GM19463 (cell line): Measurements from ENCODE around the gene EIF4G3.

ENCODE experiments used
- ATAC-seq: cut with Tn5 transposase; IDR thresholded peaks from one replicate; pipeline ENCODE4 v1.9.1; 2021; ENCODE audit warnings: mild to moderate bottlenecking, moderate library complexity; ENCODE audit not compliant: unreplicated experiment

Gene EIF4G3

DNA sequence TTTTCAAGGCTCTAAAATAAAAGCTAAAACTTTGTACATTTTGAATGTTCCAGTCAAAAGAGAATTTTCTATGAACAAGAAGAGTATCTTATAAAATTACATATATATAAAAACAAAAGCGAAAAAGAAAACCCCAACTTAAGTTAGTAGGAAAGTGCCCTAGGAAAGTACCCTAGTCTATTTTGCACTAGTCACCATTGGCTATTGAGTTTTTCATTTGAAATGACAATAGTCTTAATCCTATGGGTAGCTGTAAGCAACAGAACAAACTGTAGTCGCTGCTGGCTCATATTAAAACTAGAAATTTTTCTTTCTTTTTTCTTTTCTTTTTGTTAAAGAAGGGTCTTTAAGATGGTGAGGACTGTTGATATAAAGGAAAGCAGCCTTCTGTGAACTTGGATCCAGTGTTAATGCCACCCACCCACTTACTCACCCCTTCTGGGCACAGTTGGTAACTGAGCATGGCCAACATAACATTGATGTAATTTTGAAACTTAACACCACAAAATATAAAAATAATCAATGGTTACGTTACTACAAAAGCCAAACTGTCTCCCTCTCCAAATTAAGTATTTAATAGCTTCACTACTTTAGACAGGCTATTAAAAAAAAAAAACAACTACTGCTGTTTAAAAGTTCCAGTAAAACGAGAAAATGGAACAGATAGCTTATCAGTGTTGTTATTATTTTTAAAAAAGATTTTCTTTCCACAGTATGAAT lies 177.0 kb downstream of the EIF4G3 start:
- ATAC-seq: no peak

DNA sequence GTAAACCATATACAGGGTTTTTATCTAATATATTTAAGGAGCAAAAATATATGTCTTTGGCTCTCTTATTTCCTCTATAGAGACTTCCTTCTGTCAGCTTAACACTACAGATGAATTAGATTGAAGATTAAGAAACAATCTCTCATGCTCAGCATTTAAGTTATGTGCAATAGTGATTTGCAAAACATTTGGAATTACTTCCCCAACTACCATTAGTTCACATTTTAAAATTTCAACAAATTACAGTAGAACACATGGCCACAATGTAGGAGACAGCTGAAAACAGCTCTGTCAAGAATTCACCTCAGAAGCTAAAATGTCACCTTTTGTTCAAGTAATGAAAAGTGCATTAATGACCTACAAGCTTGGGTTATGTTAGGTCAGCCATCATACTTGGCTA lies 177.9 kb downstream of the EIF4G3 start:
- no peak for ATAC-seq

DNA sequence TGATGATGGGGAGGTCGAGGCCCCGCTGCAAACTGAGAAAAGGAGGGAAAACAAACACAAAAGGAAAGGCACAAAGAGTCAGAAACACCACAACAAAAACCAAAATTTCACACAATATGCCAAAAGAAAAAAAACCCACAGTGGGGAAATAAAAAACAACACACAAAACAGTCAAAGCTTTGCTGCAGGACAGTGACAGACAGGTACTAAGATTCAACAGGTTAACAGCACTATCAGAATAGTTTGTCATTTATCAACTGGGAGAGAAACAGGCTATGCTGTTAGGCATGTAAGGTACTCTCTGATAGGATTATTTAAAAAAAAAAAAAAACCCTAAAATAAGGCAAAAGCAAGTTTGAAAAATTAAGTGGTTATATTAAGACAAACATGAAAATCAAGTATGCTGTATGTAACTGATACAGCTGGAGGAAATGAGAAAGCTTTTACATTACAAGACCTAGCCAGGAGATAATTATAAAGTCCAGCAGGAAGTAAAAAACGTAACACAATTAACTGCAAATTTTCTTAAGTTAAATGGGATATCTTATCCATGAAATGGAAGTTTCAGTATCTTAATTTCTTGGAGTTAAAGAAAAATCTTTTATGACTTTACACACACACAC lies 179.0 kb downstream of the EIF4G3 start:
- no peak for ATAC-seq

DNA sequence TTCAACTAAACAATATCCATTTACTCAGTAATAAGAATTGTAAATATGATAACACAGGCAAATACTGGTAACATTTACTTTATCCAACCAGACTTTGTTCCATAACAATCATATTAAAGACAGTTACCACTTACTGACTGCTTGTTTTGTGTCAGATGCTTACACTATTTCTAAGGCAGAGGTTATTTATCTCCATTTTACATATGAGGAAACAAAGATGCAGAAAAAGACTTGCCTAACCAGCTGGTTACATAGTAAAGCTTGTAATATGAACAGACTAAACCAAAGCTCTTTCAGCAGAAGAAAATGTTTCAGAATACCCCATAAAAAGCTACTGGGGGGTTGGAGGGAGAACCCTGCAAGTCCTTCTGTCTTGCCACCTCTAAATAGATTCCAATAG lies 180.1 kb downstream of the EIF4G3 start:
- ATAC-seq: no peak

DNA sequence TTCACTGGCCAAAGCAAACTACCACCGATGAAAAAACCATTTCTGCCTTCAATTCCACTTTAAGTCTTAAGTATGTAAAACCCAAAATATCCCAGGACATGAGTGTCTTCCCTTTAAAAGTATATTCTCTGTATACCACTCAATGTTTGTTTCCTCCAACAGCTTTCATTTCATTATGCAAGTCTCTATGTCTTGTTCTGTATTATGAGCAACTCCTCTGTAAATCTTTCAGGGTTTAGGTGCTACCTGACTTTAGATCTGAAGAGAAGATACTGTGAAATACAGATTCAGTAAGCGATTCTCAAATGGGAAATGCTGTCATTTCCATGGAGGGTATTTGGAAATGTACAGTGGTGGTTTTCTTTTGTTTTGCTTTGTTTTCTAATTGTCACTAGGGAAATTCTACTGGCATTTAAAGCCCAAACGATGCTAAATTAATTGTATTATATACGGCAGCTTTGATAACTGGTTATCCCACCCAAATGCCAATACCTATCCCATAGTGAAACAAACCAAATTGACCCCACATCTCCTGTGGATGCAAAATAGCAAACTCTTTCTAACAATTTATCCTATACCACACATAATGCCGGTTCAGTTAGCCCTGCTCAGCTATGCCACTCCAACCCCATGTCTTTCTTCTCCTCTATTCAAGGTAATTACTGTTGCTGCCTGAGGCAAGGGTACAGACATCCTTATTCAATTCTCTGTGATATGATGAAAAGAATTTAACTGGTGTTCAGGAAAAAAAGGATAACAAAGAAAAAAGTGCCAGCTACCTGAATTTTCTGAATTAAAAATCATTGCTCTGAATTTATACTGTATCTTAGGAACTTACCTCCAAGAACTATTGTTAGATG lies 182.8 kb downstream of the EIF4G3 start:
- ATAC-seq: no peak

DNA sequence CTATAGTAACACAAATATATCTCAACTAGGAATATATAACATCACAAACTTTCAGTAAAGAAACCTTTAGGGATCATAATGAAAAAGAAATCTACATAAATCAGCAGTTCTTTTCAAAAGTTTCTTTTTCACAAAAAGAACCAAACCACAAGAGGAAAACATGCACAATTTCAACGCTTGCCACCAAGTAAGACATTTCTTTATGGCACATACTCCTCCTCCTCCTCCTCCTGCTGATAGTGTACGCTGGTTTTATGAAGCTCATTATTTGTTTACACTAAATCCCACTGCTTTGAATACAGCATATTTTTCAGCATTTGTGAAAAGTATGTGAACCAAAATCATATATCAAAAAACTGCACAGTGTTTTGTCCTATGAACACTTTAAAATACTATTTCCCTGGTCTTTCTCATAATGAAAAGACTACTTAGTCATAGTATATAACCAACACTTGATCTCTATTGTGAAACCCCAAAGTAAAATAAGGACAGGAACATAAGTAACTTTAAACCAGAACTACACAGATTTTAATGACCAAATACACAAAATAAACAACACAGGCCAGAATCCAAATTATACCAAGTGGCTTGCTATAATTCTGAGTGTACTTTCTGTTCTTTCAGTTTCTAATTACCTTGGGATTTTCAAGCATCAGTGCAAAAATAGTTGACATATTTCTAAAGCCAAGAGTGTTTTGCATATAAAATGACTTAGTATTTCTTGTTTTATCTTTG lies 184.2 kb downstream of the EIF4G3 start:
- no peak for ATAC-seq

DNA sequence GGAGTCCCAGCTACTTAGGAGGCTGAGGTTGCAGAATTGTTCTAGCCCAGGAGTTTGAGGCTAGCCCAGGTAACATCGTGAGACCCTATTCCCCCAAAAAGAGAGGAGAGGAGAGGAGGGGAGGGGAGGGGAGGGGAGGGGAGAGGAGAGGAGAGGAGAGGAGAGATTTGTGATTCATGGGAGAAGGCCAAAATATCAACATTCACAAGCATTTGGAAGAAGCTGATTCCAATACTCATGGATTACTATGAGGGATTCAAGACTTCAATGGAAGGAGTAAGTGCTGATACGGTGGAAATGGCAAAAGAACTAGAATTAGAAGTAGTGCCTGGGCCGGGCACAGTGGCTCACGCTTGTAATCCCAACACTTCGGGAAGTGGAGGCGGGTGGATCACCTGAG lies 187.8 kb downstream of the EIF4G3 start:
- ATAC-seq: no peak

DNA sequence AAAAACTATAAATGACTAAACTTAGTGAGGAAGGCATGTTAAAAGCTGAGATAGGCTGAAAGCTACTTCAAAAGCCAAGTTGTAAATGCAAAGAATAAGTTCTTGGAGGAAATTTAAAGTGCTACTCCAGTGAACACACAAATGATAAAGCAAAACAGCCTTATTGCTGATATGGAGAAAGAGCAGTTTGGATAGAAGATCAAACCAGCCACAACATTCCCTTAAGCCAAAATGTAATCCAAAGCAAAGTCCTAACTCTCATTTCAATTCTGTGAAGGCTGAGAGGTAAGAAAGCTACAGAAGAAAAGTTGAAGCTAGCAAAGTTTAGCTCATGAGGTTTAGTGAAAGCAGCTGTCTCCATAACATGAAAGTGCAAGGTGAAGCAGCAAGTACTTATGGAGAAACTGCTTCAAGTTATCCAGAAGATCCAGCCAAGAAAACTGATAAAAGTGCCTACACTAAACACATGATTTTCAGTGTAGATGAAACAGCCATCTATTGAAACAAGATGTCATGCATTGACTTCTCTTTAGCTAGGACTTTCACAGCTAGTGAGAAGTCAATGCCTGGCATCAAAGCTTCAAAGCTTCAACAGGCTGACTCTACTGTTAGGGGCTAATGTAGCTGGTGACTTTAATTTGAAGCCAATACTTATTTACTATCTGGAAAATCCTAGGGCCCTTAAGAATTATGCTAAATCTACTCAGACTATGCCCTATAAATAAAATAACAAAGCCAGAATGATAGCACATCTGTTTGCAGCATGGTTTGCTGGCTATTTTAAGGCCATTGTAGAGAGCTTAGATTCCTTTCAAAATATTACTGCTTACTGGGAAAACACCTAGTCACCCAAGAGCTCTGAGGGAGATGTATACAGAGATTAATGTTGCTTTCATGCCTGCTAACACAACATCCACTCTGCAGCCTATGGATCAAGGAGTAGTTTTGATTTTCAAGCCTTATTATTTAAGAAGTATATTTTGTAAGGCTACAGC lies 188.6 kb downstream of the EIF4G3 start:
- ATAC-seq: no peak

DNA sequence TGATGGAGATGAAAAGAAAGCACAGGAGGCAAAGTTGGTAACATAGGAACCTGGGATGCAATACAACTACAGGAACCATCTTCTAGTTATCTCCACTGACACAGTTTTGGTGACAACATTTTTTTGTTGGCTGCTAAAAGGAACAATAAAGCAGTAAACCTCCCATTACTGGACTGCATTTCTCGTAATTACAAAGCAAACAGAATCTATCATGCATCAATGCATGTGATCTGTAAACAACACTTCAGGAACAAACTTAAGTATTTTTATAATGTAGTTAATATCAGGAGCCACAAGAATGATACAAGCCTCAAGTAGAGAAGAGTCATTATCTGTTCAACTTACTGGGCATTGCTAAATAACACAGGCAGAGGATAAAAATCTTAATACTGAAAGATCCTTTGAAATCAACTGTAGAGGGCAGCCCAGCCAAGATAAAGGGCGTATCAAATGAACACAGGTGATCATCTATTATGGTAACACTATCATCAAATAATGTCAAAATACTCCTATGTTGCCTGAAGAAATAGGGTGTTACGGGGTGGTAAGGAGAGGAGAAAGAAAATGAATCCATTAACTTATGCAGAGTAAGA lies 193.3 kb downstream of the EIF4G3 start:
- ATAC-seq: no peak

DNA sequence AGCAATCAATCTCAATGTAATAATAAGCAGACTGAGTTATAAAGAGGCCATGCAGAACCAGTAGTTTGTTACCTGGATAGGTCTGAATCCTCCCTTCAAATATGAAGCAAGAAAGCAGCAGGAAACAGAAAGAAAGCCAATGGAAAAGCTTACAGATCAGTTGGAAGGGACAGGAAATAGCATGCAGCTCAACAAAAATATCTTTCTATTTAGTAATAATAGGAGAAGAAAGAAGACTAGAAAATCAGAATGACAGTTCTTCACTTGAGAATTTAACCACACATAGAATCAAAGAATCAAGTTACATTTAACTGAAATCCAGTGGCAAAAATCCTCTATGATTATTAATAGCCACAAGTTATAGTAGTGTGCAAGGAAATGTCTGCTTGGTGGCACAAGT lies 194.4 kb downstream of the EIF4G3 start:
- no peak for ATAC-seq

DNA sequence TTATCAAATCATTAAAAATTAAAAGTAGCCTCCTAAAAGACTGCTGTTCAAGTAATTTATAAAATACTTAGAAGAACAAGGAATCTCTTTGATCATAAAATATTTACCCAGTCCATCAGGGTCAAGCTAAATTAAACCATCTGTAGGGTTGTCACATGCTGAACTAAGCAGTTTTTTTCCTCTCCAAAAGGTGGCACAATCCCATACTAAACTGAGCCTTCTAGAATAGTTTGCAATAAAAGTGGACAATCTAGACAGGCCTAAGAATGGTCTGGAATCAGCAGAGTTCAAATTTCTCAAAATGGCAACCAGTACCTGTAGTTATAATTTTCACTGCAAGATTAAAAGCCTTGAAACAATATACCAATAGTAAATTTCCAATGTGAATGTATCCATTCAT lies 194.8 kb downstream of the EIF4G3 start:
- ATAC-seq: no peak

DNA sequence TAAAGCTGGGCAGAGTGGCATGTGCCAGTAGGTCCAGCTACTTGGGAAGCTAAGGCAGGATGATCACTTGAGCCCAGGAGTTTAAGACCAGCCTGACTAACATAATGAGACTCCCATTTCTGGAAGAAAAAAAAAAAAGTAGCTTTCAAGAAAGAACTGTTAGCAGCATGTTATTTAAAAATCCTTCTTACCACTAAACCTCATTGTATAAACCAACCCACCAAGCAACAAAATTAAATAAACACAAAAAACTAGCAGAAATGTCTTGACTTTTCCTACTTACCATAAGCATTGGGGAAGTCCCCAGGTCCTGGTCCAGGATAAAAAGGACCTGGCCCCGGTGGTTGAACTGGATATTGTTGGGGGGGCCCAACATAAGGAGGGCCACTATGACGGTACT lies 196.6 kb downstream of the EIF4G3 start:
- ATAC-seq: no peak

DNA sequence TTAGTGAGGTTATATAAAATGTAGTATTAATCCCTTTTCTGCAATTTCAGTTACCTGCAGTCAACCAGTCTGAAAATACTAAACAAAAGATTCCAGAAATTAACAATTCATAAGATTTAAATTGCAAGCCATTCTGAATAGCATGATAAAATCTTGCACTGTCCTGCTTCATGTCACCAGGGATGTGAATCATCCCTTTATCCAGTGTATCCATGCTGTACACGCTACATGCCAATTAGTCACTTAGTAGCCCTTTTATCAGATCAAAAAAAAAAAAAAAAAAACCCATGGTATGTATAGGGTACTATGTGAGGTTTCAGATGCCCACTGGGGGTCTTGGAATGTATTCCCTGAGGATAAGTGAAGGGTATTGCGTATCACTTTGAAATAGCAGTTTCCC lies 198.3 kb downstream of the EIF4G3 start:
- ATAC-seq: no peak

DNA sequence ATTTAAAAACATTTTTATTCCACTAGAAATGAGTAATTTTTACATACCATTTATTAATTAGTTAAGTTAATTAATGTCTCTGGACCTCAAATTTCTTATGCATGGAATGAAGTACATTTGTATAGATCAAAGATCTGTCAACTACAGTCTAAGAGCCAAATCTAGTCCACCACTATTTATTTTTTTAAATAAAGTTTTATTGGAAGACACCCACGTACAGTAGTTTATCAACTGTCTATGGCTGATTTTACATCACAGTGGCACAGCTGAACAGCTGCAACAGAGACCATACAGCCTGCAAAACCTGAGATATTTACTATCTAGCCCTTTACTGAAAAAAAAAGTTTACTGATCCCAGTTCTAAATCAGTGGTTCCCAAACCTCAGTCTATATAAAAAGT lies 201.0 kb downstream of the EIF4G3 start:
- ATAC-seq: no peak

DNA sequence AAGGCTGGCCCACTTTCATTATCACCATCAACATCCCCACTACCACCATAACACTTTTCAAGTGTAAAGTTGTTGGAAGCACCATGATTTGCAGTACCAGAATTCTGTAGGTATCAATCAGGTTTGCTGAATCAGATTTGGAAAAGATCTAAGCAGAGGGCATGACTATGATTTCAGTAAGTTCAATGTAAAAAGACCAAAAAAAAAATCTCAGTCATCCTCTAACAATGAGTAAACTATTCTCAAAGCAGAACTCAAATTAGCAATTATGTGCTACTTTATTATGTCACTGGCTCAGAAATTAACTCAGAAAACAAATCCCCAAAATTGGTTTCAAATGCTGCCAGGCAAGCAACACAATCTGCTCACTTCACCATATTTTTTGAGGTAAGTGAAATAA lies 201.7 kb downstream of the EIF4G3 start:
- ATAC-seq: no peak

DNA sequence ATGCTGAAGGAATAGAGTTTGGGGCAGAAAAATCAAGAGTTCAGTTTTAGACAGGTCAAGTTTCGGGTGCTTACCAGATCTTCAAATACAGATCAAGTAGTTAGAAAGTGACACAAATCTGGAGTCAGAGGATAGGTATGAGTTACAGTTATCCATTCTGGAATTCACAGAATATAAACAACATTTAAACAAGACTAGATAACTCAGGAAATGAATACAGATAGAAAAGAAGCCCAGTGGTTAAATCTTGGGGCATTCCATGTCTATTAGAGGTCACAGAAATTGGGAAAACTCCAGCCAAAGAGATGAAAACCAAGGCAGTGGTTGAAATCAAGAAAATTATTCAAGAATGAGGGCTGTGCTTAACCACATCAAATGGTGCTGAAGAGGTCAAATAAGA lies 202.6 kb downstream of the EIF4G3 start:
- no peak for ATAC-seq

DNA sequence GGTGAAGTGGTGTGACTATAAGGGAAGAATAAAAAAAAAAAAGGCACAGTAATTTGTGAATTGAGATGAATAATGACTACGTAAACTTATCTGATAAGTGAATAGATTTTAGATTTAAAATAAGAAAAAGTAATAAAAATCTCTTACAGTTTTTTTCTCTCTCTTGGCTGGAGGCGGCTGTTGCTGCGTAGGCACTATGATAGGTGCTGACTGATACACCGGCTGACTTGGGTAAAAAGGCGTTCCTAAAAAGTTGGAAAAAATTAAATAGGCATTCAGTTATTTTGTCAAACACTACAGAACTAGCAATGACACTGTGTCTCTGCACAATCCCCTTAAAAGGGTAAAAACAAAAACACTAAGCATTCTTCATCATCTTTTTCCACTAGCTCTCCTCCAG lies 203.8 kb downstream of the EIF4G3 start:
- no peak for ATAC-seq

DNA sequence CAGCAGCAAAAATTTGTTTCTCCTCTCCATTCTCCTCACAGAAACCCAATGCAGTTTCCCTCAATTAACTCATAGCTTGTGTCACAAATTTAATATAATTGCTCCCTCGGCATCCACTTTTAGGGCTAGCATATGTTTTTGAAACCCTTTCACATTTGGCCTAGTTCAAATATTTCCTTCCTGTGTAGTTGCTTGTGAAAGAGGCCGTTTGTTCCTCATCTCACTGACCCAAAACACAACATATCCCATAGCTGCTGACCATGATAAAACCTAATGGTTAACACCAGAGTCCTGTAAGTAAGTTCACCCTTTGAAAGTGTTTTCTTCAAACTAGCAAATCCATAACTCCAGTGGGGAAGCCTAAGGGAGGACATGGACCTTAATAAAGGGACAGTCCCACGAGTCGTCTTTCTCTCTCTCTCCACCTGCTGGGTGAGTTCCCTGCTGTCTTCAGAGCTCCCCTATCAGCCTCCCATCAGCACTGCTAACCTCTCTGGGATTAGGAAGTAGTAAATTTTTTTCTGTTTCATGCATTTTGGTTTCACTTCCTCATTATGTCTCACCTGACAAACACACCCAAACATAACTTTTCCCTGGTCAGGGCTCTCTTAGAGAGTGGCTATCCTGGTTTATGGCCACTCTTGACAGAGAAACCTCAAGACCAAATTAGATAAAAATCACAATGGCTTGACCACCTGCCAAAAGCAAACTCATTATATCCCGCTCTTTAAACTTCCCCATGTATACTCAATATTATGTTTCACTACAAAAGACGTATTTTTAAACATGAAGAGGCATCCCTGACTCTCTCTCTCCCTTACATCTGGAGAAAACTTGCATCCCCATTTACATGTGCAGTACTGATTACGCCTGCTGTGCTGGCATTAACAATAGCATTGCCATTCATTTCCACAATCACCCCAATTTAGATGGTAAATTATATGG lies 211.9 kb downstream of the EIF4G3 start:
- ATAC-seq: peak; percentile 76
